Skin epidermis (tissue), 12 donors: ENCODE results near the gene SZRD1.
A peak's percentile ranks its signal among the peaks of the same experiment; 100 is the strongest.
"Not testable (repeated sequence)": the region's sequence is repeated elsewhere in the genome, so short reads cannot be mapped to it uniquely, and the experiment has no call there.

Experiments
- H3K27ac ChIP-seq, 21 experiments: fragments of 200-600 bp; sonication (generic) in 11 of 21; one replicate each; pipeline ENCODE4 v1.5.0; 2020; ENCODE audit warnings: mild to moderate bottlenecking in 3 of 21, inconsistent platforms in 2 of 21, moderate library complexity in 2 of 21
- H3K4me3 ChIP-seq, 7 experiments: fragments of 200-600 bp; sonication (generic) in 2 of 7; one replicate each; pipeline ENCODE4 v1.5.0; 2020; ENCODE audit warnings: inconsistent platforms in 2 of 7, mild to moderate bottlenecking in 2 of 7, moderate library complexity in 1 of 7

SZRD1 gene

DNA sequence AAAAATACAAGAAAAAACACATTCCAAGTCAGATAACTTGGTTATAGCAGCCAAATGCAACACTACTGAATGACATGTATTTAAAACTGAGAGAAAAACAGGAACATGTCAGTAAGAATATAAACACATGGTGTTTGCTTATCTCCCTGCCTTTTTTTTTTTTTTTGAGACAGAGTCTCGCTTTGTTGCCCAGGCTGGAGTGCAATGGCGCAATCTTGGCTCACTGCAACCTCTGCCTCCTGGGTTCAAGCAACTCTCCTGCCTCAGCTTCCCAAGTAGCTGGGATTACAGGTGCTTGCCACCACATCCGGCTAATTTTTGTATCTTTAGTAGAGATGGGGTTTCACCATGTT, 1.9 kb upstream of the SZRD1 start:
- not testable (repeated sequence) for H3K4me3 ChIP-seq, H3K27ac ChIP-seq

DNA sequence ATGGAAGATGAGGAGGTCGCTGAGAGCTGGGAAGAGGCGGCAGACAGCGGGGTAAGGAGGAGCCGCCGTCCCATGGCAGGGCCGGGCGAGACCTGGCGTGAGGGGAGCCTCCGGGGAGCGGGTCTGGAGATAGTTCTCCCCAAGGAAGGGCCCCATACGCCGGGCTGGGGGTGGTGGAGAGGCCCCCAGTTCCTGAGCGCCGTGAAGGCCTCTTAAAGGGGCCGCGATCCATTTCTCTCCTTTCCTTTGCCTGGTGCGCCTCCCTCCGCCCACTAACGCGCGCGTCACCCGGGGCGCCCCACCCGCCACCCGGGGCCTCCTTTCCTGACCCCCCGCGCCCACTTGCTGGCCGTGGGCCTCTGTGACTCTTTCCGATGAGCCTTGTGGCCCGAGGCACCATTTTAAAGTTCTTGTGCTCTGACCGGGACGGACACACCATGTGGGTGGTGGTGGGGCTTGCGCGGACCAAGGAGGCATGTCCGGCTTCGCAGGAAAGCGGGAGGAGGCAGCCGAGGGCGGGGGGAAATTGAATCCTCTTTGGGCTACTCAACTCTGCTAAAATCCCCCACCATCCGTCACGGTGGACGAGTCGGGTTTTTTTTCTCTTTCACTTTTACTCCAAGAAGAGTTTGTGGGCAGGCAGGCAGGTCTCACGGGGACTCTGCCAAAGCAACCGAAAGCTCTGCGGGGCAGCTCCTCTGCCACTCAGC, 371 bp downstream of the SZRD1 start:
- Histone ChIP-seq H3K4me3 (peak overlapping the region; percentile 69 to 84 (median 74)), H3K27ac (peak overlapping the region; percentile 75 to 99 (median 96))

DNA sequence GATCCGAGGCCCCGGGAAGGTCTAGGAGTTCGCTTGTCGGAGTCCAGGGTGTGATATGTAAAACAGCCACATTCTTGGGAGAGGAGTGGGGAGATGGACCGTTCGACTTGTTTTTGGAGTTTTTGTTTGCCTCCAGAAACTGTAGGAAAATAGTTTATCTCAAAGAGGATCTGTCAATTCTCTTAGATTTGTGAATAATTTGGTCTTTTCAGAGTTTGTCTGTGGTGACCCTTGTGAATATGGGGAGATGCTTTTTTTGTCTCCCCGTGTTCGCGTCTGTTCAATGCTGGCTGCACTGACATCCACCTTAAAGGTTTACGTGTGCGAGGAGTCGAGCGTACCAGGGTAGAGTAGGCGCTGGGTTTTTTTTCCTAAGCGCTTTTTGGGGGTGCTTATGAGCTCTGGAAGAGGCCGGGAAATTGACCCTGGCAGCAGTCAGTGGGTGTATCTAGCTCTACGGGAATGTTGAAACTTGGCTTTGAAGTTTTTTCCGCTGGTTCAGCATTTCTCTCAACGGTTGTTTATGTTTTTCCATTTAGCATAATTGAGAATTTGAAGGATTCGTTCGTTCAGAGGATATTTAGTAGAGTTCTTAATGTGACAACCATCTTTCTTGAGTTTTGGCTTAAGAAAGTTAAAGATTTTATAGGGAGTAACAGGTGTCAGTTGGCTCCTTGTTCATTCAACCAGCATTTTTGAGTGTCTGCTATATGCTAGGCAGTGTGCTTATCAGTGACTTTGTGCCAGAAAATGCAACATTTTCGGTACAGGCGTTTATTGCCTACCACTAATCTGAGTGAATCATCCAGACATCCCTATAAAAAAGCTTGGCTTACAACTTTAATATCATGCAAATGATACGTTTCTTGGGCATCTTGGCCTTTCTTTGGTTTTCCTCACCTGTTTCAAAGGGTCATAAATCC, 1.2 kb downstream of the SZRD1 start:
- H3K27ac ChIP-seq = peak overlapping the region; percentile 75 to 99 (median 96)
- H3K4me3 ChIP-seq = peak overlapping the region; percentile 69 to 84 (median 74)

DNA sequence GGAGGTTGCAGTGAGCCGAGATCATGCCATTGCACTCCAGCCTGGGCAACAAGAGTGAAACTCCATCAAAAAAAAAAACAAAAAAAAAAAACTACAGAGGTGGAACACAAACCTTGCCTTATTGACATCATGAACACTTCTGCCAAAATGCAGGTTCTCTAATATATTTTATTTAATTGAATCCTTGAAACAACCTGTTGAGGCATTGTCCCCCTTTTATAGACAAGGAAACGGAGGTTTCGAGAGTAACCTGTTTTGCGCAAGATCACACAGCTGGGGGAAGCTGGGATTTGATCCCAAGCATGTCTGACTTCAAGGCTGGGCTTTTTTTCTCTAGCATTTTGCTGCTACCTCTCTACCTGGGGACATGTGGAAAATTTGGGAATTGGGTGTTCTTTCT, 2.8 kb downstream of the SZRD1 start:
- Histone ChIP-seq H3K4me3 (no peak overlapping the region), H3K27ac (no peak overlapping the region)

DNA sequence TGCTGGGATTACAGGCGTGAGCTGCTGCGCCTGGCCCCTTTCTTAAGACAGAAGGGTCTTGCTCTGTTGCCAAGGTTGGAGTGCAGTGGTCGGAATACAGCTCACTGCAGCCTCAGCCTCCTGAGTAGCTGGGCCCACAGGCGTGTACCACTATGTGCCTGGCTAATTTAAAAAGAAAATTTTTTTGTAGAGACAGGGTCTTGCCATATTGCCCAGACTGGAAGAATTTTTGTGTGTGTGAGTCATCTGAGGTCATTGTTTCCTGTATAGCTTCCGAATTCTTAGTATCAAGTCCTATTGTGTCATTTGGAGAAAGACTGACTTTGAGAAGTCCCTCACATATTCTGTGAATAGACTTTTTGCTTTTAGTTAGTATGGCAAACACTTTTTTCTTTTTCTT, 4.7 kb downstream of the SZRD1 start:
- H3K4me3 ChIP-seq = no peak overlapping the region
- no peak overlapping the region for H3K27ac ChIP-seq

DNA sequence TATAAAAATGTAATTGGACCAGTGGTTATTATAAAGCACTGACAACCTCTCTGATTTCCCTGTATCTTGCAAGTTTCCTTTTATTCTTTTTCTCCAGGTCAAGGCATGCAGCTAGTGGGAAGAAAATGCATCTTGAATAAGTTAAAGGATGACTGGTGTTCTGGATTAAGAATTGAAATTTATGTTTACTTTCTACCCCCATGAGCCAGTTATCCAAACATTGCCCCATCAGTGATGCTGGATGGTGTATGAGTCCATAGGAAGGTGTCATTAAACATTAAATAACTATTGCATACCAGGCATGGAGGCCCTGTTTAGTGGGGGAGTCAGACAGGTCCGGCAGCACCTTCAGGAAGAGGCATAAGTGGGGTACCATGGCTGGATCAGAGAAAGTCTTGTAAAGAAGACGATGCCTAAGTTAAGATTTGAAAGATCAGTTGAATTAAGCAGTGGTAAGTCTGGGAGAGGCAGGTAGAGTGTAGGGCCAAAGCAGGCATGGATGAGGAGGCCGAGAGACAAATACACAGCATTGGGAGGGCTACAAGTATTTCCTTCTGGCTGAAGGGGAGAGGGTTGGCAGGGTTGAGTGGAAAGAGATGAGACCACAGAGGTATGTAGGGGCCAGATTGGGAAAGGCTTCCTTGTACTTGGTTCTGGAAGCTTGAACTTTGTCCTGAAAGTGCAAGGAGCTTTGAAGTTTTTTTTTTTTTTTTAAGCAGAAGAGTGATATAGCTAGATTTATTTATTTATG, 5.7 kb downstream of the SZRD1 start:
- no peak overlapping the region for H3K27ac ChIP-seq
- no peak overlapping the region for H3K4me3 ChIP-seq

DNA sequence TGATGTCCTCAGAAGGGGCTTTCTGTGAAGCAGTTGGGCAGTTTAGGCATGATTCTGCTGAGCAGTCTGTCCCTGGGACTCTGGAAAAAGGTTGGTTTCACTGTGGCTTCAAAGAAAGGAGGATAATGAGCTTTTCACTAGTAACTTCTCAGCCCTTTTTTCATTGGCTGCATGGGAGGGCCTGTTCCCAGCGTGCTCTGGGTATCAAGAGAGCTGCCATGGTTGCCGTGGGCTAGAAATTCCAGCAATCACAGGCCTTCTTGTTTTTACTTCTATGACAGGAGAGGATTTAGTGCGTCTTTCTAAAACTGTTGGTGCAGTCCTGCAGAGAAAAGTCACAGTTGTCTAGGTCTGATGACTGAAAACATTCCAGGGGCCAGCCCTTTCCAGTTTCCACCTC, 7.2 kb downstream of the SZRD1 start:
- Histone ChIP-seq H3K4me3 (no peak overlapping the region), H3K27ac (no peak overlapping the region)

DNA sequence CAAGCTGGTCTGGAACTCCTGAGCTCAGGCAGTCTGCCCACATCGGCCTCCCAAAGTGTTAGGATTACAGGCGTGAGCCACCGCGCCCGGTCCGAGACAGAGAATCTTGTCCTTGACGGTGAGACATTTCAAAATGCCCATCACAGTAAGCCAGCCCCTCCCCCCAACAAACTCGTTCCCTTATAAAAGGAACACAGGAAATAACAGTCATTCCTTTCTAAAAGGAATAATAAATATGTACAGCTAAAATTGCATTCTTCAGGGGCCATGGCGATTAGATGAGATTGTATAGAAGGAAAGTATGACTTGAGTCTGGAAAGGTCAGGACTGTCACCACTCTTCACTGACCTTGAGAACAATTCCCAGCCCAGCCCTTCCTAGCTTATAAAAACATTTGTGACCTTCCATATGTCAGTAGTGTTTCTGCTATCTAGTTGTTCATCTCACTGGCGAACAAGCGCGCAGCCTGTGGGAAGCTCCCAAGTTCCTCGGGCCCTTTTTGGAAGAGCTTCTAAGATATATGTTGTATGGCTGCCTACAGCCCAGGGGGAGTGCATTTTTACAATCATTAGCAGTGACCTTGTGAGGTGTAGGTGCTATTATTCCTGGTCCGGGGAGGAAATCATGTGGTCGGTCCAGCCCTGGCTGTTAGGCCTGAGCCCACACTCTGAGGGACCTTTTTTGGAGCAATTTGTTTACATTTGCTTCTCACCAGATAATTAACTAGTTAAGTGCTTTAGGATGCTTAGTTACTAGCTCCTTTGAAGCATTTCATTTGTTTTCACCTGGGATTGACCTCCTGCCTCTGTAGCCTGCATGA, 8.7 kb downstream of the SZRD1 start:
- no peak overlapping the region for H3K4me3 ChIP-seq

DNA sequence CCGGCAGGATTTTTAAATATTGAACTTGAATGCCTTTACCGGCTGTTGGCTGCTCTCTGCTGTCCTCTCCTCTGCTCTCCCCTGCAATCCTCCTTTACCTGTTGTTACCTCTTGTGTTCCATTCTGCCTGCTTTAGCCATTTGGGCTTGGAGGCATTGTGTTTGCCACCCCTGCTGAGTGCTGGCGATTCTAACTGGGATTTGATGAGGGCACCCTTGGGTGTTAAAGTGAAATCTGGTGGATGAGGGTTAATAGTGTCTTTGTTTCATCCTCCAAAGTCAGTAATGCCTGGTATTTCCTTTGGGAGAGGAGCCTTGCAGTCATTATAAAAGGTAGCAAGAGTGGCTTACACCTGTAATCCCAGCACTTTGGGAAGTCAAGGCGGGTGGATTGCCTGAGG, 9.9 kb downstream of the SZRD1 start:
- no peak overlapping the region for H3K4me3 ChIP-seq
- H3K27ac ChIP-seq = no peak overlapping the region

More for the DNA sequence above, 8.7 kb downstream of the SZRD1 start:
- peak overlapping the region in 6 of 21 experiments; percentile 1 to 61 (median 19) for H3K27ac ChIP-seq

DNA sequence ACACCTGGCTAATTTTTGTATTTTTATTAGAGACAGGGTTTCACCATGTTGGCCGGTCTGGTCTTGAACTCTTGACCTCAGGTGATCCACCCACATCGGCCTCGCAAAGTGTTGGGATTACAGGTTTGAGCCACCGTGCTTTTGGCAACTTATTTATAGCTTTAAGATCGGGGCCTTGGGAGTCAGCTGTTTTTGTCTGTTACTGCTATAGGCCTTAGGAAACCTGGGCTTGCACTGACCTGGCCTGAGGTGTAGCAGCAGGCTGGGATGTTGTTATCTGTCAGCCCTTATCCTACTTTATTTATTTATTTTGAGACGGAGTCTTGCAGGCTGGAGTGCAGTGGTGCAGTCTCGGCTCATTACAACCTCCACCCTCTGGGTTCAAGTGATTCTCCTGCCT, 11.4 kb downstream of the SZRD1 start:
- H3K27ac ChIP-seq = no peak overlapping the region
- no peak overlapping the region for H3K4me3 ChIP-seq

DNA sequence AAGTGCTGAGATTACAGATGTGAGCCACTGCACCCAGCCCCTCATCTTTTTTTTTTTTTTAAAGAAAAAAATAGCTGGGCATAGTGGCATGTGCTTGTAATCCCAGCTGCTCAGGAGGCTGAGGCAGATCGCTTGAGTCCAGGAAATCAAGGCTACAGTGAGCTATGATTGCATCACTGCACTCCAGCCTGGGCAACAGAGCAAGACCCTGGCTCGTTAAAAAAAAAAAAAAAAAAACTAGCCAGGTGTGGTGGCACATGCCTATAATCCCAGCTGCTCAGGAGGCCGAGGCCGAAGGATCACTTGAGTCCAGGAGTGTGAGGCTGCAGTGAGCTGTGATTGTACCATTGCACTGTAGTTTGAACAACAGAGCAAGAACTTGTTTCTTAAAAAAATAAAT, 13.8 kb downstream of the SZRD1 start:
- no peak overlapping the region for H3K4me3 ChIP-seq
- no peak overlapping the region for H3K27ac ChIP-seq

DNA sequence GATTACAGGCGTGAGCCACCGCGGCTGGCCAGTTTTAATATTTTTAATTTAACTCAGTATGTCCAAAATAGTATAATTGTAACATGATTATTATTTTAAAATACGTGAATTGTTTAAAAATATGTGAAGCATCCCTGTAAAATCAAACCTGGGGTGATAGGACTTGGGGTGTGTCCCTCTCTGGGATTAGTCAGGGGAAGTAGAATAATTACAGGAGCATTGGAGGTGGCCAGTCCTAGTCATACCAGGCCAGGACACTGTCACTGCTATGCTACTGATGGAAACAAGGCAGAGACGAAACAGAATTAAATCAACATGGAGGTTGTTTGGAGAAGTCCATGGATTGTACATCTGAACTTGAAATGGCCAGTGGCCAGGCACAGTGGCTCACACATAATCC, 16.8 kb downstream of the SZRD1 start:
- no peak overlapping the region for H3K27ac ChIP-seq

DNA sequence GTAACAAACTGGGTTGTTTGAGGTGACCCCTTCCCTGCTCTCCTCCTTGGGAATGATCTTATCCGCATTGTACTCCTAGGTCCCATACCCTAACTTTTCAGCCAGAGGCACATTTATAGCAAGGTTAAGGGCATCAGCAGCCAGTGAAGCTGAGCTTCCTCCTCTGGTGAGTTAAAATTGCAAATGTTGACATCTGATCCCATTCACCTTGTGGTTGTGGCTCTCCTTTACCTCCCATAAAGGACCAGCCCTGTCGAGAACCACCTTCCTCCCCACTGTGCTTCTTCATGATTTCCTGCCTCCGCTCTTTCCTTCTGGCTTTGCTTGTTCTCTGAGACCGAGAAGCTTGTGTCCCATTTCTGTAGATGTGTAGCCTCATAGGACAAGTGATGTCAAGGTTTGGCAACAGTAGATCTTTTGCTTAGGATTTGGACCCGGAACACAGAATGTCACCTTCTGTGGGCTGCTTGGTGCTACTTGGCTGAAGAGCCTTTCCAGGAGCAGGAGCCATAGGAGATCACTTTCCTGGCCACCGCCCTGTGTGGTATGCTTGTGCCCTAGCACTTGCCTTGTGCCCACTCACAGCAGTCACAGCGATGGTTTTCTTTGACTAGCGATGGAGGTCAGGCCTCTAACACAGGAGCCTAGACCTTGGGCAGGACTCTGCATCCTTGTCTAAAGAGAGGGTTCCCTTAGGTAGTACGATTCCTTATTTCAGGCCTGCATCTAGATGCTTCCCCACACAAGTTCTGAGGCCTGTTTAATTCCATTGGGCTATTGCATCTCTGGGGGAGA, 18.8 kb downstream of the SZRD1 start:
- H3K27ac ChIP-seq = peak overlapping the region in 5 of 21 experiments; percentile 12 to 37 (median 28)

More for the DNA sequence above, 16.8 kb downstream of the SZRD1 start:
- H3K4me3 ChIP-seq = no peak overlapping the region

DNA sequence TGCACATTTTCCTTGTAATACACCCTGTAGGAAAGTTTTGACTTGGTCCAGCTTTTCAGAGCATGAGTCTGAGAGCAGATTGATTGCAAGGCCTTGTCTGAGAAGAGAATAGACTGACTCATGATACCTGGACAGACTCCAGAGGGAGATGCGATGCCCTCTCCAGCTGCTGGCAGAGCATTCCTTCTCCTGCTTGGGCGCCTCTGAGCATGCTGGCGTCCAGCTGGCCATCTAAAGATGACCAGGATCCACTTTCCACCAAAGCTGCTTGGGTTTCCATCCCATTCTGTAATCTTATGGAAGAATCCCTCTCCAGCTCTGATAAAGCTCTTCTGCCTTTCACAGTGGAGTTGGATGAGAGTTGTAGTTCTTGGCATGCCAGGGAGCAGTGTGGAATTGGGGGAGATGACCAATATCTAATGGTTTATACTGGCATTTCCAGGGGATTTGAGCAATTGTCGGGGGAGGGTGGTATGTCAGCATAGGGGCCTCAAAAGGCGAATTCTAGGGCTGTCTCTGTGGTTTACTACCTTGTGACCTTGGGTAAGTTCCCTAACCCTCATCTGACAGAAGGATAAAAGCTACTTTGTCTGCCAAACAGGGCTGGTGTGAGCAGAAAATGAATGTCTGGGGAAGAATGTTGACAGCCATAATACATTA, 19.5 kb downstream of the SZRD1 start:
- Histone ChIP-seq H3K27ac (peak overlapping the region in 14 of 21 experiments; percentile 10 to 78 (median 36)), H3K4me3 (no peak overlapping the region)

More for the DNA sequence above, 18.8 kb downstream of the SZRD1 start:
- no peak overlapping the region for H3K4me3 ChIP-seq

DNA sequence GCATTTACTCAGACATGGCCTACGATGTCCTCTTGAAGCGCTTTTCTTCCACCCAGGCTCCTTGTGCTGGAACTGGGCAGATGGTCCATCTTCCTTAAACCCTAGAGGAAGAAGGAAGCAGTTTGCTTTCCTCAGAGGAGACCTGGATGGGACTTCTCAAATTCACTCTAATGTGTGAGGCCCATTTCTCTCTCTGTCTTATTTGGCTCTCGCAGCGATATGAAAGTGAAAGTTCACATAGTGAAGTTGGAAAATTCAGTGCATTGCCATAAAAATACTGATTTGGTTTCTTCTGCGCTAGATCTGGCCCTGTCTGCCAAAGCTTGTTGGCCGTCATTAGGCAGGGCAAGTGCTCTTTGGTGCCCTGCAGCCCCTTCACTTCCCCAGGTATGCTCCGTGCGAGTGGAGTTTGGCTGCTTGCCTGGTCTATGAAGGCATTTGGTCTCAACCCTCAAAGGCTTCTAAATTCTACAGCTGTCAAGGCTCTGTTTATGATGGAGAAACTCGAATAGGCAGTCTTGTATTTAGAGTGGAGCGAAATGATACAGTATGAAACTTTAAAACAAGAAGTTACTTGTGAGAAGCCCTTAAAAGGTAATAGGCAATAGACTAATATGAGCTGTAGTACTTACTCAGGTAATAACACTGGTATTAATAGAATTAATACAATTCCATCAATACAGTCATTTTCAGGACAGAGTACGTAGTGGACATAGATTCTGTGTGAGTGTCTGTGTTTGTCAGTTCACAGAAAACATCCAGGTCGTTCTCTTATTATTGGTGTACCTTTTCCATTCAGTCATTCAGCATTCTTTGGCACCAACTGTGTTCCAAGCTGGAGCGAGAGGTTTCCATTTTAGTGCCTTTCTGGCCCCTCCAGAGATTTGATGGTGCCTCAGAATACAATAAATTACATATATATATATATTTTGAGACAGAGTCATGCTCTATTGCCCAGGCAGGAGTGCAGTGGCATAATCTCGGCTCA, 20.5 kb downstream of the SZRD1 start:
- peak overlapping the region in 1 of 7 experiments; percentile 30 for H3K4me3 ChIP-seq
- H3K27ac ChIP-seq = peak overlapping the region in 15 of 21 experiments; percentile 3 to 78 (median 36)

DNA sequence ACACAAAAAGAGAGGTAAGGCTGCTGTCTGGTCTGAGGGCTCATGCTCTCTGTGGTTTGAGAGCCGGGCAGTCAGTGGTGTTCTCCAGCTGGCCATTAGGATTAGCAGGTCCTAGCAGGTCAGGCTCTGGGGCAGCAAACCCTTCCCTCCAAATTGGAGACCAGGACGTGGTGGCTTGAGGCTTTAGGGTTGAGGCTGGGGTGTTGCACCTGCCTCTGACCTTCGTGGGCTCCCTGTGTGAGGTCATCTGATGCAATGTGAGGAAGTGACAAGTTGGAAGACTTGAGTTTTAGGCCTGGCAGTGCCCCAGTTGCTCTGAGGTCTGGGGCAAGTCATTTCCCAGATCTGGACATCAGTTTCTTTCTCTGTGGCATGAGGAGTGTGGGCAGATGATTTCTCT, 24.4 kb downstream of the SZRD1 start:
- Histone ChIP-seq H3K4me3 (no peak overlapping the region), H3K27ac (no peak overlapping the region)
